Measurements from ENCODE around the gene B3GALT6. TPM values are rescaled to one million over a fixed set of nuclear protein-coding genes. Genes with fewer than 3 reads are reported as not detected.

Gene B3GALT6
- total RNA-seq, 1 donor from 2014 or later, result 30.2 TPM

DNA sequence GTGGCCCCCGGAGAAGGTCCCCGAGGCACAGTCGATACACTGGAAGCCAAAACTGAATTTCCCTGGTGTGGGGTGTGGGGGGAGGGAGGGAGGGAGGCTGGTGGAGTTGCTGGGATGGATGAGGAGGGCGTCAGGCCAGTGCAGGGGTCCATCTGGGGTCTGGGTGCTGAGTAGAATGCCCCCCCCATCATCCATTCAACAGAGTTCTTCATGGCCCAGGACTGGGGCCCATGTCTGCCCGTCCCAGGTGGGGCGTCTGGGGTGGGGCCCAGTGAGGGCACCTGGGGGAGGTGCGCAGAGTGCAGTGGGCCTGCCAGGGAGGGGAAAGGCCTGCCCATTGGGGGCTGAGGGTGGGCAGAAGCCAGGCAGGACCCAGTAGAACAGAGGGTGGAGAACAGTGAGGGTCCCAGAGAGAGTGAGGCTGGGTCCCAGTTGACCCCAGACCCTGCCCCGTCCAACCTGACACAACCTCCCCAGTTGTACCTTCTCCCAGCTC lies 27.6 kb upstream of the B3GALT6 start:
- H3K4me1 Mint-ChIP-seq (ENCODE audit: unreplicated experiment), result no peaks in the 10 kb centered on the region
- H3K4me3 Mint-ChIP-seq, result no peak overlapping the region
- no peaks in the 10 kb centered on the region for H3K36me3 Mint-ChIP-seq
- TF ChIP-seq, protein P1, sequence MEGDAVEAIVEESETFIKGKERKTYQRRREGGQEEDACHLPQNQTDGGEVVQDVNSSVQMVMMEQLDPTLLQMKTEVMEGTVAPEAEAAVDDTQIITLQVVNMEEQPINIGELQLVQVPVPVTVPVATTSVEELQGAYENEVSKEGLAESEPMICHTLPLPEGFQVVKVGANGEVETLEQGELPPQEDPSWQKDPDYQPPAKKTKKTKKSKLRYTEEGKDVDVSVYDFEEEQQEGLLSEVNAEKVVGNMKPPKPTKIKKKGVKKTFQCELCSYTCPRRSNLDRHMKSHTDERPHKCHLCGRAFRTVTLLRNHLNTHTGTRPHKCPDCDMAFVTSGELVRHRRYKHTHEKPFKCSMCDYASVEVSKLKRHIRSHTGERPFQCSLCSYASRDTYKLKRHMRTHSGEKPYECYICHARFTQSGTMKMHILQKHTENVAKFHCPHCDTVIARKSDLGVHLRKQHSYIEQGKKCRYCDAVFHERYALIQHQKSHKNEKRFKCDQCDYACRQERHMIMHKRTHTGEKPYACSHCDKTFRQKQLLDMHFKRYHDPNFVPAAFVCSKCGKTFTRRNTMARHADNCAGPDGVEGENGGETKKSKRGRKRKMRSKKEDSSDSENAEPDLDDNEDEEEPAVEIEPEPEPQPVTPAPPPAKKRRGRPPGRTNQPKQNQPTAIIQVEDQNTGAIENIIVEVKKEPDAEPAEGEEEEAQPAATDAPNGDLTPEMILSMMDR (conservative IDR thresholded peaks at IDR 0.05), result no peak
- H3K27ac Mint-ChIP-seq, result no peak overlapping the region
- no peaks in the 10 kb centered on the region for H3K9me3 Mint-ChIP-seq
- DNase-seq (ENCODE audit: extremely low spot score, unreplicated experiment), result no peak
- peaks cover 5% of the 10 kb centered on the region for H3K27me3 Mint-ChIP-seq

DNA sequence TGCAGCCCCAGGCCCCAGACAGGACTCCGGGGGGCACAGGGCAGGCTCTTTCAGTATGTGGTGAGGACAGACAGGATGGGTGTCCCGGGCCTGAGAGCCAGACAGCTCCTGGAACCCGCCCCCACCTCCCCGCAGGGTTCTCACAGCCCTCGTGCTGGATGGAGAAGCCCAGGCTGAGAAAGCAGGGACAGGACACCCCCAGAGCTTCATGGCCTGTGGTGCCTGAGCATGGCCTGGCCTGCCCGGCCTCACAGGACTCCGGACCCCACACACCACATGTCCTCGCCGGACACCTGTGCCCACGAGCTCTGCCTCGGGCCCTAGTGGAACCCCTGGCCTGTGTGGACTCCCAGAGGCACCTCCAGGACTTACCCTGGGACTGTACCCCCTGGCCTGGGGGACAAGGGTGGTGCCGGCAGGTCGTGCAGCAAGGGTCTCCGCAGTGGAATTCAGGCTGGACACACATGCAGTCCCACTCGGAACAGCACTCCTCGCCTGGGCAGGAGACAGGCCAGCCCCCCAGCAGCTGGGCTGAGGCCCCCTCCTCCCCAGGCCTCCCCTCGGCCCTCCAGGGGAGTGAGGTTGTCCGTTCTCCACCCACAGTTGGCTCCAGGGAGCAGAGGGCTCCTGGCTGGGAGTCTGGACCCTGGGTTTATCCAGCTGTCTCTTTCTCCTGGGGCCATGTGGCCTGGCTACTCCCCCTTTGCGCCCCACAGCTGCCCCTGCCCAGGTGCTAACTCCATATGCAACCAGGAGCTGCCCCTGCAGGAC lies 26.9 kb upstream of the B3GALT6 start:
- Mint-ChIP-seq H3K27ac (no peak overlapping the region), H3K4me1 (ENCODE audit: unreplicated experiment) (no peaks in the 10 kb centered on the region), H3K9me3 (no peaks in the 10 kb centered on the region), H3K27me3 (peaks cover 5% of the 10 kb centered on the region), H3K4me3 (no peak overlapping the region), H3K36me3 (no peaks in the 10 kb centered on the region)
- DNase-seq (ENCODE audit: extremely low spot score, unreplicated experiment), result no peak
- TF ChIP-seq, protein P1 (conservative IDR thresholded peaks at IDR 0.05), result no peak

DNA sequence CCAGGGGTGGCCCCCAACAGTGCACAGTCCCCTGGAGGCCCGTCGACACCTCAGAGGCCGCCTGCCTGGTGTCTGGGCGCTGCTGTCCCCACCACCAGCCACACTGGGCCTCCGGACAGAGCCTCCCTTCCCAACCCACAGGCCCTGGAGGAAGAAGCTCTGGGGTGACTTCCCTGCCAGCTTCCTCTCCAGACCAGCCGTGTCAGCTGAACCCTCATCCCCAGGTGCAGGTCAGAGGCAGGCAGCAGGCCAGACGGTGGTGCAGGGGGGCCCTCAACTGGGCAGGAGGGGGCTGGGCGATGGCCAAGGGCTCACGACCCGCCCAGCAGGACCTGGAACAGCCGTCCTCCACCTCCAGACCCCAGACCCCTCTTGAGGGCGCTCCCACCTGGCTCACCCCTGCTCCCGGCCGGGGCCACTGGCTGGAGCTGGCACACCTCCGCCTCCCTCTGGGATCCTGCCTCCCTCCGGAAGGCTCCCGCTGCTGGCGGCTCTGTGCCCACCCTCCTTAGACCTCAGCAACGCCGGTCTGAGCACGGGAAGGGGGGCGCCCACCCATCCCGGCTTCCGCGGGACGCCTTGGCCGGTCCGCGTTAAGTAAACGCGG lies 26.2 kb upstream of the B3GALT6 start:
- Mint-ChIP-seq H3K27ac (no peak overlapping the region), H3K4me1 (ENCODE audit: unreplicated experiment) (no peaks in the 10 kb centered on the region), H3K9me3 (no peaks in the 10 kb centered on the region), H3K4me3 (no peak overlapping the region), H3K36me3 (no peaks in the 10 kb centered on the region), H3K27me3 (peaks cover 5% of the 10 kb centered on the region)
- DNase-seq (ENCODE audit: extremely low spot score, unreplicated experiment), result no peak
- TF ChIP-seq, protein P1 (conservative IDR thresholded peaks at IDR 0.05), result no peak

DNA sequence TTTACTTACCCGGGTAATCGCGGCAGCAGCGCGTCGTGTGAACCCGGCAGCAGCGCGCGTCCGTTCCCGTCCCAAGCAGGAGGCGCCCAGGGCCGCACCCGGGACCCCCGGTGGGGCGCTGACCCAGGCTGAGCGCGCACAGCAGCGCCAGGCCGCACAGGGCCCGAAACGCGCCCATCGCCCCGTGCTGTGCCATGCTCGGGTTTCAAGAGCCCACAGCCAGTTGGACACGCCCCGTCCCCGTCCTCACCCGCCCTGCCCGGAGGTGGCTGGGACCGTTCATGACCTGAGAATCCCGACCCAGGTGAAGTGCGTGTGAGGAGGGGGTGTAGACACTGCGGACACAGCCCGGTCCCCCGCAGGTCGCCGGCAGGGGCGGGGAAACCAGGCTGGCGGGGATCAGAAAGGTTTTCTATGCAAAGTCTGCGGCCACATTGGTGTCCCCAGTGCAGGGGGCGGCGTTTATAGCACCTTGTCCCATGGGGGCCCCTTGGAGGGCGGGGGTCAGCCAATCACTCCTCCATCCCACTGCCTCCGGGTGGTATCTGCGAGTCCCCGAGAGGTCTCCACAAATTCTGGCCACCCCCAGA lies 25.6 kb upstream of the B3GALT6 start, which contains the start of gene TNFRSF18:
TSS of gene TNFRSF18 (minus strand) at position 217 of the 590 bp plus-strand sequence. CDS start at position 196, 21 bp downstream.
- H3K4me3 Mint-ChIP-seq, result no peak within 1 kb of the TSS
- DNase-seq (ENCODE audit: extremely low spot score, unreplicated experiment), result no peak
- H3K27ac Mint-ChIP-seq, result no peak within 1 kb of the TSS
- TF ChIP-seq, protein P1 (conservative IDR thresholded peaks at IDR 0.05), result no peak
- H3K4me1 Mint-ChIP-seq (ENCODE audit: unreplicated experiment), result no peaks in the 10 kb centered on the region
- no peaks in the 10 kb centered on the region for H3K36me3 Mint-ChIP-seq
- peaks cover 5% of the 10 kb centered on the region for H3K27me3 Mint-ChIP-seq
- no peaks in the 10 kb centered on the region for H3K9me3 Mint-ChIP-seq

DNA sequence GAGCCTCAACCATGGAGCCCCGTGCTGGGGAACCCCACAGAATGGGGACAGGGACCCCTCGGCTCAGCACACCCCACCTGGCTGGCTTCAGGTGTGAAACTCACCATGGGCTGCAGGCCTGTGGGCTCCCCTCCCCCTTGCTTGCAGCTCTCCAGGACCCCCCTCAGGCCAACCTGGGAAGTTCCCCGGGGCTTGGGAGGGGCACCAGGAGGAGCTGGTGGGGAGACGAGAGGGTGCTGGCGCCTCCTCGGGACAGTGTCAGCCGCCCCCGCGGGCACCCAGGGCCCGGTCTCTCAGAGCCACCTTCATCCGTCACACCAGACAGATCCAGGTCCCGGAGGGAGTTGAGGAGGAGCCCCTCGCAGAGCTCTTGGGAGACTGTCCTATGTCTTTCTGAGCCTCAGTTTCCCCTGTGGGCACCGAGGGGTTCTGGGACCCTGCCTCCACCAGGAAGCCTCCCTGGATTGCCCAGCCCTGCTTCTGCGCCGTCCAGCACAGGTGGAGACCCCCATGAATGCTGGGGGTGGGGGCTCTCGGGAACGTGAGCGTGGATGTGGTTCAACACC lies 25.0 kb upstream of the B3GALT6 start:
- Mint-ChIP-seq H3K27ac (no peak overlapping the region), H3K36me3 (no peaks in the 10 kb centered on the region), H3K27me3 (peaks cover 5% of the 10 kb centered on the region), H3K4me3 (no peak overlapping the region), H3K4me1 (ENCODE audit: unreplicated experiment) (no peaks in the 10 kb centered on the region), H3K9me3 (no peaks in the 10 kb centered on the region)
- TF ChIP-seq, protein P1 (conservative IDR thresholded peaks at IDR 0.05), result no peak
- DNase-seq (ENCODE audit: extremely low spot score, unreplicated experiment), result no peak
